Hepatic stellate cell (primary cell): Measurements from ENCODE around the gene RAG2.

Experiments
- DNase-seq: peaks from one replicate; pipeline ENCODE4 v3.0.0; 2011; ENCODE audit warnings: low spot score

Gene RAG2

DNA sequence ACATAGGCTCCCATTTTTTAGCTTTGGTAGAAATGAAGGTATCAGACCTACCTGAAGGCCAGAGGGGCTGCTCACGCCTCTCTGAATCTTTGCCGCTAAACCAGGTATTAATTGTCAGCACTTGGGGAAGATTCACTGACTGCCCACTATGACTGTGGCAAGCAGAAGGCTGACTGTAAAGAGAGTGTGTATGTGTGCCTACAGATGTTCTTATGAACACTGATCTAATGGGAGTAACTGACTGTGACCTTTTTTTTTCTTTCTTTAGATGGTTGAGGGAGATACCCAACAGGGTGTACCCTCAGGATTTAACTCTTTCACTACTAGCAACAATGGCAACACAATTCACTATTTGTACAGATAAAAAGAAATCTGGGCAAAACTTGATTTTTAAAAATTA, at the start of gene RAG2:
Gene RAG2 (minus strand): TSS at position 186 of the 400 bp plus-strand sequence. CDS start 4,068 bp downstream, outside the sequence.
- DNase-seq = no peak

DNA sequence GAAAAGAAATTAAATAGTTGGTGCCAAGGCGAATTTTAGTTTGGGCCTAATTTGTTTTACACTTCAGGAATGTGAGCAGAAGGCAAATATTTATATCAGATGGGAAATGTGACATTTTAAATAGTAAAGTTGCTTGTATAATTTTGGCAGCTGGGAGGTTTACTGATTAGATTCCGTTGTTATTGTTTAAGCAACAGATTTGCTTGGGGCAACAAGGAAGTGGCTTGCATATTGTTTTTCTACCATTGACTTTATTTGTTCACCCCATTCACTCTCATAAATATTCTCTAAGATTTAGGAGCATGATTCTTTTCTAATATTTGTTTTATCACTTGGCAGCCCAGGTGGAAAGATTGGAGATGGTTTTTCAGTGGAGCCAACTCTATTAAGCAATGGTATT, 40.5 kb upstream of the RAG2 start:
- DNase-seq = no peak

DNA sequence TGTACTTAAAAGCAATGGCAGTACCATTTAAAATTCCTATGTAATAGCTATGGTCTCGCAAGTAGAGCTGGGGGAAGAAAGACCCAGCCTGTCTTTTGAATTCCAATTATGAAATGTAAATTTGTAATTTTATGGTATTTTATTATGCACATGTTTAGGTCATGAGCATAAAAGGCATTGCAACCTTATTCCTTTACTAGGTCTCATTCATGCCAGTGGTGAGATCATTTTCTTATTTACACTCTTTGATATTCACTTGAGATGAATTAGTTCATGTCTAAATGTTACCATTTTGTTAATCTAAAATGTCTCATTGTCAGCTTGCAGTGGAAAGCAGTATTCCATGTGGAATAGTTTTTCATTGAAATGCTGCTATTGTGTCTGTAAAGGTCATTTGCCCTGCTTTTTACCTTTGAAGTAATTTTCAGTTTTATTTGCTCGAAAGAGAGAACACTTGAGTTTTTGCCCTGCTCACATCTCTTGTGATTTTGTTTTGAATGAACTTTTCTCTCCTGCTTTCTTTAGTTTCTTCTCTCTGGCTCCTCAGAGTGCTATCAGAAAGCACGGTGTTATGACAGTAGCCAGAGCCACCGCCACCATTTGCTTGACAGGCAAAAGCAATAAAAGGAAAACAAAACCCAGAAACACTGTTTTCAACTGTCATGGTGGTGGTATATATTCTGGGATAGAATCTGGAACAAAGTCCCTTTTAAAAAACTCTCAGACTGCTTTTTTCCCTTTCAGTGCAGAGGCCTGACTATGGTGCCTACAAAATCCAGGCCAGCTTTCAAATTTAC, 37.2 kb upstream of the RAG2 start:
- DNase-seq = no peak

DNA sequence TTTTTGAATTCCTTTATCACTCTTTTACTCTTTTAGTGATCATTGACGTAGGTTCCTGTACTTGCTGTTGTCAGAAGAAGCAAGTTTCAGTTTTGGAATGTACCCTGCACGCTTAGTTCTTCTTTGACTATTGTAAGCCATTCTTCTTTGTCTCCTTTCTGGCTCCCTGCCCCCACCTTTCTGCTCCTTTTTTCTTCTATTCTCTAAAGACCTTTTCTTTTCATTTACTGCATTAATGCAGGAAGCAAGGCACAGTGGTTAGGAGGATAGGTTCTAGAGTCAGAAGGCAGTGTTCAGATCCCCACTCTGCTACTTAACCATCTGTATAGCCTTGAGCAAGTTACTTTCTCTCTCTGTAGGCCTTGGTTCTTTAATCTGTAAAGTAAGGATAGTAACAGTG, 33.7 kb upstream of the RAG2 start:
- DNase-seq = no peak

DNA sequence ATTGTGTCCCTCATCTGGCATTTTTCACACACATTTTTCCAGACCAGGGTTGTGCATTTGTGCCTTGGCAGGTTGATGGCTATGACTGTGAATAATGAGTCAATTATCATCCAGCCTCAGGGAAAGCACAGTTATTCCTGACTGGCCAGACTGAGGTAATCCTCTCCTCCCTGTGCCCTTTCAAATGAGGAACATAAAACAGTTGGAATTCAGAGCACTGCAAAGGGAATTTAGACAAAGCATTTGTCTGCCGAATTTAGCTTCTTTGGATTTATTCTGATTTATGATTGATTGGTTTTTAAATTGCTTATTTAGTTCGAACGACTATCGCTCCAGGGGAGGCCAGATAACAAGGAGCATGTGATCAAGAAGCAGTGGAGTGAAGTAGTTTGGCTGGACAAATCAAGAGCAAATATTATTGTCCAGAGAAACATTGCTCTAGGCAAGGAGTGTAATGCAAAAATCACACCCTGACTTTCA, 30.8 kb upstream of the RAG2 start:
- no peak for DNase-seq

DNA sequence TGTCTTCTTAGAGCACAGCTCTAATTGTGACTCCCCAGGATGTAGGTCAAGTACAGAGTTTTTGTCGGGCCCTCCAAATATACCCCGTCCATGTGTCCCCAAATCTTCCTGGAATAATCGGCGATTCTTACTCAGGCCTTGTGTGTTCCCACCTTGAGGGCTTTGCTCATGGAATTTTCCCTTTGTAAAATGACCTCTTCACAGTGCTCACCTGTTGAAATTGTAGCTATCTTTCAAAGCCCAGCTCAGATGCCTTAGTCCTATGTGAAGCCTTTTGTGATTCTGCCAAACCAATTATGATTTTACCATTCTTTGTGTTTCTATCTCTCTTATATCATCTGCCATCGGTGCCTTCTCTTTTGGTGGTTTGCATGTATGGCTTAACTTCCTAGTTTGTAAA, 30.1 kb upstream of the RAG2 start:
- no peak for DNase-seq

DNA sequence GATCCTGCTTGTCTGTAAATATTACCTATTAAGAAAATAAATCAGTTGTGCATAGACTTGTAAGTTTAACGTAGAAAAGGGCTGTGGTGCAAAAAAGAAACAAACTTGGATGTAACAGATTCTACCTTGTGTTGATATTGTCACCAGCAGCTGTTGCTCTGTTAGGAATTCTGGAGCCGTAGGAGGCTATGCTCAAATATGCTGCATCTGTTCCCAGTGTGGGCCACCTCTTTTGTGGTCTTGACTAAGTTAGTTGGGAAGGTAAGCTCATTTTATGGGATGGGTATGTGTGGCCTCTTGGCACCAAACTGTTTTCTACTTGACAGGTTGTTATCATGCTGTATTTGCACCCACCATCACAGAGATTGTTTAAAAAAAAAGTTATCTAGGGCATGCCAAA, 29.4 kb upstream of the RAG2 start:
- no peak for DNase-seq

DNA sequence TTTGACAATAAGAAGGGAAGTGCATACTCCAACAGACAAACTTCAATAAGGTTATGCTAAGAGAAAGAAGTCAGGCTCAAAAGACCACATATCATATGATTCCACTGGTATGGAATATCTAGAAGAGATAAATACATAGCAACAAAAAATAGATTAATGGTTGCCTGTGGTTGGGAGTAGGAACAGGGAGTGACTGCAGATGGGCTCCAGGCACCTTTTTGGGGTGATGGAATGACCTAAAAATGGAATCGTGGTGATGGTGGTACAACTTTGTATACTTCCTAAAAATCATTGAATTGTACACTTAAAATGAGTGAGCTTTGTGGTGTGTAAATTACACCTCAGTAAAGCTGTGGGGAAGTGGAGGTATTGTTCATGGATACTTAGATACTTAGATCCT, 29.0 kb upstream of the RAG2 start:
- DNase-seq = no peak

DNA sequence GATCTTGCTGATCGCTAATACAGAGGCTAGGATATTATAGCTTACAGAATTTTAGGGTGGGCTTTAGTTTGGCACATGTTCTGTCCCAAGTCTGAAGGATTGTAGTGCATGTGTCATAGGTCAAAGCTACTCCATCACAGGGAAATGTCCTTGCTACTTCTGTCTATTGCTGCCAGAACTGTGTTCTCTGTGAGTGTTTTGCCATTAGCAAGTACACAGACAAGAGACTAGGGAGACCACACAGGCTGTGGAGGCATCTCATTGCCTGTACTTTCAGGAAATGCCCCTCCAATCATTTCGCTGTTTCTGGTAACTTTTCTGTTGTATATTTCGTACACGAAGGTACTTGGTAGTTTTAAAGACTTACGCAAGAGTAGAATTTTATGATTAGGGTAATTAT, 25.5 kb upstream of the RAG2 start:
- no peak for DNase-seq

DNA sequence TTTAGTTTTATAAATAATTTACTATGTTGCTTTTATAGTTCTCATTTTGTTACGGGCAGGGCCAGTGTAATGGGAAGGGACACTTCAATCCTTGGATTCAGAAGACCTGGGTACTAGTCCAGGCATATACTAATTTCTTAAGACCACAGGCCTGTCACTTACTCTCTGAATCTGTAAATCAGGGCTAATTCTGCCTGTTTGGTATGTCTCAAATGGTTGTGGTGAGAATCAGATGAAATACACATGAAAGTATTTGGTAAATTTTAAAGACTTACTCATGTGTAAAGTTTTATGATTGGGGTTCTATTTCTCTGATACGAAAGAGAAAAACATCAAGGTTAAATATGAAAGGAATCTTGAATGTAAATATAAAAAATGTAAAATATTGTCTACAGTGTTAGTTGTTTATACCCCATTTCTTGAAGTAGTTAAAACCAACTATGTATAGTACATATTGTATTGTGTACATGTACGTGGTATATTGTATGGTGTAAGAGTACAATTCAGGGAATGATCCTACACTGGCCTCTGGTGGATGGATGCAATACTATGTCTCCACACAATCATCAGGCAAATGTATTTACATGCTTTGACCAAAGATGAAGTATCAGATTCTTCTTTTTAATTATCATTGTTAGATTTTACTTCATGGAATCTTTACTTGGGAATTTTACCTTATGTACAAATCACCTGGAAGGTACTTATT, 24.5 kb upstream of the RAG2 start:
- DNase-seq = no peak

DNA sequence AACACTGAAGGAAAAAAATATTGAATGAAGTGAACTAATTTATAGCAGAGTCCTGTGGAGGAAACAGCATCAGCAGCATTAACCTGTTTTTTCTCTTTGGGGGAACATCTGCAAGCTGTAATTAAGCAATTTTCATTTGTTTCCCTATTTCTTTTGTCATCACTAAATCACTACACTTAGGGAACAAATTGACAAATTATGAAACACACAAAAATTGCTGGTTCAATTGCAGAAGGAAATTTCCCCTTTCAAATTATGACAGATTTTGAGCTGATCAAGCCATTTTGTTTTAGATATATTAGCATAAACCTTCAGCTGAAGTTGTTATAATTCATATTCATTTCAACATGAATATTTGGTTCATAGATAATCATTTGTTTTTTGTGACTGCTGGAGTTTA, 22.2 kb upstream of the RAG2 start:
- DNase-seq = no peak

DNA sequence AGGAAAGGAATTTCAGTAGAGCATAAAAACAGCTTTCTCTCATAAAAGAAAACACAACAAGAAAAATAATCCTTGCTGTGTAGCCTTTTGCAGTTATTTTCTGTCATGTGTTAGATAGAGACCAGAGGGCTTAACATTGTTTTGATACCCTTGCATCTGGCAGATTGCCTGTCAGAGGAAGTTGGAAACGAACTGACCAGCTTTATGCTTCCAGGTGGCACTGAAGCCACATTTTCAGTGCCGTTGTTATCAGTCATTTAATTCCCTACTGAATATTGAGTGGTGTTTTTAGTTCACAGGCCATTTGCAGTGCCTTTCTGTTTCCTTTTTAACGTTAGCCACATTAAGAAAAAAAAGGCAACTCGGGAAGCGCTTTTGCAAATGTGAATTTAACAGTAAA, 21.5 kb upstream of the RAG2 start:
- no peak for DNase-seq

DNA sequence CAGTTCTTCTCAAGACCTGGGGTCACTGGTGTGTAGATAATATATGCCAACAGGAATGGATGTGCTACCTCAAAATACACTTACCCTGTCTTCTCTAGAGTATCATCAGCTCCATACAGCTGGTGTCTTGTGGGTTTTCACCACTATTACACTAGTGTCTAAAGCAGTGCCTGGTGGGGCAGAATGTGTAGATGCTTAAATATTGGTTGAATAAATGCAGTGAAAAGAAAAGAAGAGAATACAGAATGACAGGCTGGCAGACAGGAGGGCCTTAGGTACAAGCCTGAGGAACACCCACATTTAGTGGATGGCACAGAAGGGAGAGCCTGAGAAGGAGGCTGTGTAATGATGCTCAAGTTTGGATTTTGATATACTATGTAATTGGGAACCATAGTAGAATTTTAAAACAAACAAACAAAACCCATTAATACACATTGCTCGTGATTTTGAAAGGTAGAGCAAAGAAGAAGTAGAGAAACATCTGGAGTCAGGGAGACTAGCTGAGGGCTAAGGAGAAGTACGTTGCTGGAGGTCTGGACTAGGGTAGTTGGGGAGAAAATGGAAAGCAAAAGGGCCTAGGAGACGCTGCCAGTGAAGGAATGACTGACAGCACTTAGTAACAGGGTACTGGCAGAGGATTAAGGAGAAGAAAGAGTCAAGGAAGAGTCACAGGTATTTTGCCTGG, 20.5 kb upstream of the RAG2 start:
- DNase-seq = no peak

DNA sequence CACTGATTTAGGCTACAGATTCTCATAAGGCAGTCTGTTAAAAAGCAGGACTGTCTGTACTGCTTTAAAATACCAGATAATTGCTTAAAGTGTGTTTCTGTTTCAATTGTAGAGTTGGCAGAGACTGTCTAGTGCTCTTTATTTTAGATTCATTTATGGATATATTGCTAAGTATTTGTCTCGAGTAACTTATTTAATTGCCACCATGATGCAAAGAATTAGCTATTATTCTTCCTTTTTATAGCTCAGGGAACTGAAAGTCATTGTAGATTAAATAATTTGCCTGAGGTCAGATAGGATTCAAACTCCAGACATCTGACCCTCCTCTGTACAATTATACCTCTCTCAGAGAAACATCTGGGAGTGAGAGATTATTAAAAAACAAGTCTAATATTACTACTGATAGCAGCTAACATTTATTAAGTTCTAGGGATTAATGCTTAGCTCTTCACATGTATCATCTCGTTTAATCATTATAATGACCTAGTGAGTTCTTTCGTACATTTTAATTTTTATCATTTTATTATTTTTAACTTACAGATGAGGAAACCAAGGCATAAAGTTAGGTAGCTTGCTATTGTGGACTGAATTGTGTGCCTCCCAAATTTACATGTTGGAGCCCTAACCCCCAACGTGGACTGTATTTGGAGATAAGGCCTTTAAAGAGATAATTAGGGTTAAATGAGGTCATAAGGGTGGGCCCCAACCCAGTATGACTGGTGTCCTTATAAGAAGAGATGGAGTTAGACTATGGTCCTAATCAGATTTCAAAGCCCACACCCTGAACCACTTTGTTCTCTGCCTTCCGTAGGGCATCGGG, 19.7 kb upstream of the RAG2 start:
- no peak for DNase-seq

DNA sequence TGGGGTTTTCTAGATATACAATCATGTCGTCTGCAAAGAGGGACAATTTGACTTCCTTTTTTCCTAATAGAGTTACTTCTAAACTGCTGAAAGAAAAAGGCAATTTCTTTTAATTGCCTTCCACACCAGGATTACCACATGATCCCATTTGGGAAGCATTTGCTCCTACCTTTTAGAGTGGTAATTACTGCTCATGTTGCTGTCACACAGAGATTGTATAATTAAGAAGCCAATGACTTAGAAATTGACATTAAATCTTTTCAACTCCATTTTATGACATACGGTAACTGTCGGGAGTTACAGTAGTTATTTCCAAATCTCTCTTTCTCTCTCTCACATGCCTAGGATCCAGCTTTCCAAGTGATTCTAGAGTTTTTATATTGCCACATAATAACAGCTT, 17.8 kb upstream of the RAG2 start:
- DNase-seq = no peak

DNA sequence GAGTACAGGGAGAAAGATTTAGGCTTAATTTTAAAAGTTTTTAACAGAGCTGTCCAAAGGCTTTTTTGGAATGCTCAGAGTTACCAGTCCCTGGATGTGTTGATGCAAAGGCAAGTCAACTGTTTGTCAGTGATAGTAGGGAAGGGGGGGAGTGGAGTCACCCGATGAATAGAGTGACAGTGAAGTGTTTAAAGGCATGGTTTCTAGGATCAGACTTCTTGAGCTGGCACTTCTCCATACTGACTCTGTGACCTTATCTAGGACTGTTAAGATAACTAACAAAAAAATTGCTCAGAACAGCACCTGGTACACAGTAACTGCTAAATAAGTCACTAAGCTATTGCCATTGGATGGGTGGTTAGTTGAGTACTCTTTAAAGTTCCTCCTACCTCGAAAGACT, 11.3 kb upstream of the RAG2 start:
- DNase-seq = no peak

DNA sequence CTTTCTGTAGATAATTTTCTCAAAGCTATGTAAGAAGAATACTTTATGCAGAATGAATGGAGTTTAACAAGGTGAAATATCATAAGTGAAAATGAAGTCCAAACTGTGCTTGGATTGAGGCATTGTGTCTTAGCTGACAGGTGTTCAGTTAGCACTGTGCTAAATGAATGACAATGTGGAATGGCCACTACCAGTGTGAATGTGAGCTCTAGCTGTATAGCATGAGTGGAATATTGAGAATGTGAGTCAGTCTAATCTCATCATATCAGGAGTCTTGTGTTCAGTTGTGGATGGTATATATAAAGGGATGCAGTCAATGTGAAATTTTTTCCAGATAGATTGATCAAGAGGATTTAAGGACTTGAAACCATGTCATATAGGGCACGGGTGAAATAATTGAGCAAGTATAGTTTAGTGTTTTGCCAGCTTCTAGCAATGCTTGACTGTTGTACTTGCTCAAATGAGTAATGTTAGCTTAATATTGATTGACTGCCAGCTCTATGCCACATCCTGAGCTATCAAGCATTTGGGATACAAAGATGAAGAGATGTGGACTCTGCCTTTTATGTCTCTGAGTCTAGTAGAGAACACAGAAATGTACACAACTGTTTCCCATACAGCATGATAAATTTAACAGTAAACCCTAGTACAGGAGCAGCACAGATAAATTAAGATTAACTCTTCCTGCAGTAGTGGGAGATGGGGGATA, 10.6 kb upstream of the RAG2 start:
- DNase-seq = no peak

DNA sequence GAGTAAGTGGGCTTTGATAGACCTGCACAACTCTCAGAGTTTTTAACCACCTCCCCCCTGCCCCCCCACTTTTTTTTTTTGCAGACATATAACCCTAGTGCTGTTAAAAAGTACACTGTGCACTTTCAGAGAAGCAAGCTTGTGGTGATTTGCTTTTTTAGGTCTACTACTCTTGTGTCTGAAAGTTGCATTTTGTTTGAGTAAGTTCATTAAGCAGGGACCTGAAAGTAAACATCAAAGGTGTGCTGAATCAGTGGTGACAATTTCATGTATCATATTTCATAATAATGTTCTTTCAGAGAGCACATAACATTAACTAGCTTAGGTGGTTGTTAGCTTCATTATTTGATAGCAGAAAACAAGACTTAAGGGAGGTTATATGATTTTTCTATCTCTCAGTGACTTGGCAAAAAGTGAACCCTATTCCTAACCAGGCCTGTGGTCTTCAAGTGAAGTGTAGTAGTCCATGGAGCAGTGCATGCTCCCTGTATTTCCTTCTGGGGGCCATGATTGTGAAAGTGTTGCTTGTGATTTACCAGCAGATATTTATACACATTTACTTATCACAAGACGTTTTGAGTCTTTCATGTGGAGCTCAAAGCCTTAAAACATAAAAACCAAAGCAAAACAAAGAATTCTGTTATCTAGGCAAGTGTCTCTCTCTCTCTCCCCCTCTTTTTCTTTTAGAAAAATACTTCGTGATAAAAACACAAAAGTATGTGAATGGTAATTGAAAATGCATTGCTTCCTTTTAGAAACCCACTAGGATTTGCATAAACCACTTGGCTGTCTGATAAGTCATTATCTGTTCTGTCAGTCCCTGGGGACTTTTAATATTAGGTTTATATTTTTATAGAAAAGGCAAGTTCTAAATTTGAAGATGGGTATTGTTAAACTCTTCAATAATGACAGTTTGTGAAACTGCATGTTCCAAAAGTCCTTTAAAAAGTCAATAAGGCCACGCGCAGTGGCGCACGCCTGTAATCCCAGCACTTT, 7.5 kb upstream of the RAG2 start:
- no peak for DNase-seq

DNA sequence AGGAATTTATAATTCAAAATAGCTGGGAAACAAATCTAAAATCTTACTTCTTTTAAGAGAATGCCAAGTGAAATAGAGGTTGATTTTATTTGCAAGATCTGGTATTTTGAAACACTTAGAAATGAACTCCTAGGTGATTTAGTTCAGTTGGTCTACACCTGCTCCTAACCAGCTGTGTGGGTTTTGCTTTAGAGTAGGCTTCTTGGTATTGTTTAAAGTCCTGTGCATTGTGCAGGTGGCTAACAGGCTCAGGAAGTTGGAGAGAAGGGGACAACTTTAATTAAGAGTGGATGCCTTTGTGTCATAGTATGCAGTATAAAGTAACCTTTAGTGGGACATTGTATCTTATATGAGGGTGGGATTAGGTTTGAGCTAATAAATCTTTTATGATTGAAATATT, 4.1 kb upstream of the RAG2 start:
- no peak for DNase-seq

DNA sequence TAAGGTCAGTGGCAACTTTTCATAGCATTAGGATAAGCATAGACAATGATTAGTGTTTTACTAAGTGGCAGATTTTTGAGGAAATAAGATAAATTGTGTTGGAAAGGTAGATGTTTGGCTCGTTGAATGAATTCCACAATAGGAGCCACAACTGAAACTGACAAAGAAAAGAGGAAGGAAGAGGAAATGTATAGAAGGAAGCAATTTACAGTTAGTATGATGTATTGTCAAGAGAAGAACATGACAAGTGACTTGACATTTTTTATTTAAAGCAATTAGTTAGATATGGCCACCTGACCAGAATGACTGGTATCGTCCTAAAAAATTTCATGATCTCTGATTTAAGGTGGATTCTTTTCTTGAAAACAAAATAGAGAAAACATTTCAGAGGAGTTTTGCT, 3.1 kb upstream of the RAG2 start:
- no peak for DNase-seq
